Measurements from ENCODE around the gene DLL3. TPM values are rescaled to one million over a fixed set of nuclear protein-coding genes. Genes with fewer than 3 reads are reported as not detected.

Gene DLL3
- total RNA-seq, 1 donor from 2014 or later, result 2.7 TPM

- peaks cover 15% of the 10 kb centered on the region for H3K4me1 Mint-ChIP-seq (ENCODE audit: unreplicated experiment)
- TF ChIP-seq CTCF (conservative IDR thresholded peaks at IDR 0.05), result no peak
- DNase-seq (ENCODE audit: extremely low spot score, unreplicated experiment), result no peak
- H3K9me3 Mint-ChIP-seq, result no peaks in the 10 kb centered on the region
- H3K36me3 Mint-ChIP-seq, result no peaks in the 10 kb centered on the region
- no peak overlapping the region for H3K27ac Mint-ChIP-seq
- peaks cover 23% of the 10 kb centered on the region for H3K27me3 Mint-ChIP-seq
- no peak overlapping the region for H3K4me3 Mint-ChIP-seq
Measured at GRCh38 chr19:39544911-39545310, 46.2 kb downstream of the DLL3 start.

GRCh38 chr19:39546599-39546998 lies 47.9 kb downstream of the DLL3 start:
- Mint-ChIP-seq H3K27ac (no peak overlapping the region), H3K9me3 (no peaks in the 10 kb centered on the region), H3K27me3 (peaks cover 22% of the 10 kb centered on the region), H3K4me1 (ENCODE audit: unreplicated experiment) (peaks cover 8% of the 10 kb centered on the region), H3K4me3 (no peak overlapping the region), H3K36me3 (no peaks in the 10 kb centered on the region)
- no peak for DNase-seq (ENCODE audit: extremely low spot score, unreplicated experiment)
- no peak for TF ChIP-seq CTCF (conservative IDR thresholded peaks at IDR 0.05)

GRCh38 chr19:39550197-39550596 lies 51.5 kb downstream of the DLL3 start:
- no peak for TF ChIP-seq CTCF (conservative IDR thresholded peaks at IDR 0.05)
- Mint-ChIP-seq H3K4me1 (ENCODE audit: unreplicated experiment) (no peaks in the 10 kb centered on the region), H3K9me3 (no peaks in the 10 kb centered on the region), H3K27ac (no peak overlapping the region), H3K4me3 (no peak overlapping the region), H3K27me3 (peaks cover 38% of the 10 kb centered on the region), H3K36me3 (no peaks in the 10 kb centered on the region)
- DNase-seq (ENCODE audit: extremely low spot score, unreplicated experiment), result no peak

- Mint-ChIP-seq H3K27ac (no peak overlapping the region), H3K36me3 (no peaks in the 10 kb centered on the region), H3K9me3 (no peaks in the 10 kb centered on the region), H3K4me3 (no peak overlapping the region), H3K4me1 (ENCODE audit: unreplicated experiment) (peaks cover 3% of the 10 kb centered on the region), H3K27me3 (peaks cover 32% of the 10 kb centered on the region)
- TF ChIP-seq CTCF (conservative IDR thresholded peaks at IDR 0.05), result no peak
- no peak for DNase-seq (ENCODE audit: extremely low spot score, unreplicated experiment)
Measured at GRCh38 chr19:39553082-39553652, 54.4 kb downstream of the DLL3 start.

- Mint-ChIP-seq H3K36me3 (no peaks in the 10 kb centered on the region), H3K4me3 (no peak overlapping the region), H3K27me3 (peaks cover 41% of the 10 kb centered on the region), H3K9me3 (no peaks in the 10 kb centered on the region), H3K4me1 (ENCODE audit: unreplicated experiment) (peaks cover 4% of the 10 kb centered on the region), H3K27ac (no peak overlapping the region)
- no peak for TF ChIP-seq CTCF (conservative IDR thresholded peaks at IDR 0.05)
- no peak for DNase-seq (ENCODE audit: extremely low spot score, unreplicated experiment)
Measured at GRCh38 chr19:39554701-39555311, 56.1 kb downstream of the DLL3 start.
